SK-N-MC (cell line): Measurements from ENCODE around the gene MYOF.

Experiments
- EZH2 ChIP-seq: fragments of 200-600 bp; sonication (generic); IDR thresholded peaks from one replicate; pipeline ENCODE4 v1.6.1; 2017; ENCODE audit warnings: antibody characterized with exemption
- FOXP2 ChIP-seq: optimal IDR thresholded peaks from 2 replicates; pipeline ENCODE3; 2011; ENCODE audit warnings: mild to moderate bottlenecking, moderate library complexity; ENCODE audit not compliant: insufficient read depth; ENCODE audit errors: extremely low read length, control extremely low read depth
- POLR2AphosphoS5 ChIP-seq: IDR thresholded peaks from 2 replicates; pipeline ENCODE4 v1.6.1; 2012; ENCODE audit warnings: mild to moderate bottlenecking, low read depth, low read length, borderline replicate concordance

GRCh38 chr10:93513091-93513490 is 31.0 kb upstream of the MYOF start:
- TF ChIP-seq EZH2 (no peak), POLR2AphosphoS5 (no peak), FOXP2 (no peak)
